Esophagus (tissue), 2 donors: ENCODE measurements around the gene LEO1. TPM values are rescaled to one million over a fixed set of nuclear protein-coding genes. Genes with fewer than 3 reads are reported as not detected.

Experiments
- H3K27ac ChIP-seq, 2 donors: one replicate each; pipeline ENCODE4 v1.5.1; 2013; ENCODE audit warnings: low read depth in 2 of 2, mild to moderate bottlenecking in 2 of 2, inconsistent platforms in 1 of 2, low read length in 1 of 2, moderate library complexity in 1 of 2
- H3K27me3 ChIP-seq, 2 donors: one replicate each; pipeline ENCODE4 v1.6.1; 2013; ENCODE audit warnings: low read length in 2 of 2, control low read depth in 1 of 2, mild to moderate bottlenecking in 1 of 2; ENCODE audit not compliant: insufficient read depth in 2 of 2, control insufficient read depth in 1 of 2
- H3K36me3 ChIP-seq, 2 donors: one replicate each; pipeline ENCODE4 v1.6.1; 2013; ENCODE audit warnings: low read length in 1 of 2; ENCODE audit not compliant: control insufficient read depth in 2 of 2, insufficient read depth in 2 of 2
- H3K4me1 ChIP-seq, 2 donors: one replicate each; pipeline ENCODE4 v1.6.1; 2013; ENCODE audit warnings: low read length in 1 of 2; ENCODE audit not compliant: control insufficient read depth in 2 of 2, insufficient read depth in 2 of 2
- H3K4me3 ChIP-seq, 2 donors: one replicate each; pipeline ENCODE4 v1.5.1; 2013; ENCODE audit warnings: low read length in 2 of 2, mild to moderate bottlenecking in 2 of 2, low read depth in 1 of 2, moderate library complexity in 1 of 2
- H3K9me3 ChIP-seq, 2 donors: one replicate each; pipeline ENCODE4 v1.6.1; 2013; ENCODE audit warnings: mild to moderate bottlenecking in 2 of 2, low read depth in 1 of 2, low read length in 1 of 2, moderate library complexity in 1 of 2; ENCODE audit not compliant: control insufficient read depth in 2 of 2, insufficient read depth in 1 of 2
- WGBS, 2 donors: extraction: QIAGEN DNeasy Blood & Tissue Kit; methylation state at CpG; one replicate each; pipeline ENCODE4 v1.1.7; 2013; 5-methylcytosine and 5-hydroxymethylcytosine counted together
- polyA plus RNA-seq, 2 donors: library from polyadenylated mRNA; stranded (reverse); fragments of 200-250 nt; gene quantifications; one replicate each; pipeline ENCODE4 v1.2.3, GENCODE V29; 2013
- donor health status: healthy with polysubstance abuse.
- donor health status: Bipolar disorder and iron deficiency.

Gene LEO1
- polyA plus RNA-seq, 2 donors: 9.5 to 19.6 TPM

GRCh38 chr15:52013151-52013791 lies 41.7 kb upstream of the LEO1 start:
- Histone ChIP-seq H3K4me1 (no peaks in the 10 kb centered on the region), H3K27me3 (no peaks in the 10 kb centered on the region), H3K36me3 (no peaks in the 10 kb centered on the region), H3K4me3 (no peak overlapping the region), H3K9me3 (no peaks in the 10 kb centered on the region), H3K27ac (no peak overlapping the region)
- WGBS, 2 donors: 76 to 79% methylated on average over 3 of the region's 3 CpGs

GRCh38 chr15:52012210-52012609 lies 40.6 kb upstream of the LEO1 start:
- H3K27me3 ChIP-seq: no peaks in the 10 kb centered on the region
- WGBS, 2 donors: 34 to 50% methylated on average over 2 of the region's 2 CpGs
- H3K27ac ChIP-seq: peak overlapping the region; percentile 58 to 78

GRCh38 chr15:52011711-52012144 lies 40.1 kb upstream of the LEO1 start:
- no peaks in the 10 kb centered on the region for H3K4me1 ChIP-seq
- H3K36me3 ChIP-seq: no peaks in the 10 kb centered on the region
- no peaks in the 10 kb centered on the region for H3K27me3 ChIP-seq
- no peak overlapping the region for H3K4me3 ChIP-seq
- H3K9me3 ChIP-seq: no peaks in the 10 kb centered on the region
- H3K27ac ChIP-seq: peak overlapping the region; percentile 72 to 78
- WGBS, 2 donors: 23 to 42% methylated on average over 3 of the region's 3 CpGs

More at GRCh38 chr15:52012210-52012609, 40.6 kb upstream of the LEO1 start:
- no peak overlapping the region for H3K4me3 ChIP-seq
- no peaks in the 10 kb centered on the region for H3K9me3 ChIP-seq
- H3K36me3 ChIP-seq: no peaks in the 10 kb centered on the region
- no peaks in the 10 kb centered on the region for H3K4me1 ChIP-seq

- no peaks in the 10 kb centered on the region for H3K4me1 ChIP-seq
- H3K4me3 ChIP-seq: no peak overlapping the region
- H3K27ac ChIP-seq: peak overlapping the region; percentile 78 to 91
- no peaks in the 10 kb centered on the region for H3K36me3 ChIP-seq
- H3K9me3 ChIP-seq: no peaks in the 10 kb centered on the region
- WGBS, 2 donors: 57 to 64% methylated on average over 14 of the region's 14 CpGs
- no peaks in the 10 kb centered on the region for H3K27me3 ChIP-seq
Observed at GRCh38 chr15:52010633-52011595, 39.3 kb upstream of the LEO1 start.

DNA sequence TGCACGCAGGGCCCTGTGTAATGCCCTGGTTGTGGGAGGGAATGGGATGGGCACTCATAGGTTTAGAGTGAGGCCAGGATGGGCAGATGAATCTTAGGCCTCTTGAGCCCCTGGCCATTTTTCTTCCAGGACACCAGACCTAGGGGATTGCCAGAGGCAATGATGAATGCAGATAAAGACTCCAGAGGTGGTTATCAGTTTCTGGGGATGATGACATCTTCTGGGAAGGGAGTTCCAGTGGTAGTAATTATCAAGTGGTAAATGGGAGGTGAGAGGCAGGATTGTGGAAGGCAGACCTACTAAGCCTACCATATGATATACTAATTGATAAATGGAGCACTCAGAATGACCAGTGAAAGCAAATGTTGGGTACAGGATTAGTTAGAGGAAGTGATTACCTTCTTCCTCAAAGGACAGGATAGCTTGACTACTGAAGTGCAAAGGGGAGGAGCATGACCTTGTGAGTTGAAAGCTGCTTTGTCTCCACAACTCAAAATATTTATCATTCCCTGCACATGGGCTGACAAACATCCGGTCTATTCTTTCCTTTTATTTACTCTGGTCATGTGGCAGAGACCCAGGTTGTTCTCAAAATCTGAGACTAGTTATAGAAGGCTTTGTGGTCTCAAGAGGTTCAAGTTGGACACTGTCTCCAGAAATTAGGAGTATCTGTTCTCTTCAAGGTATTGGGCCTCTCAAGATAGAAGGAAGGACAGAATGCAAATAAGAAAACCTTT lies 37.3 kb upstream of the LEO1 start:
- H3K36me3 ChIP-seq: no peaks in the 10 kb centered on the region
- WGBS, 2 donors: 62 to 78% methylated on average over 2 of the region's 2 CpGs
- no peak overlapping the region for H3K4me3 ChIP-seq
- H3K27ac ChIP-seq: peak overlapping the region in 1 of 2 donors; percentile 24
- H3K27me3 ChIP-seq: no peaks in the 10 kb centered on the region
- no peaks in the 10 kb centered on the region for H3K9me3 ChIP-seq
- no peaks in the 10 kb centered on the region for H3K4me1 ChIP-seq

GRCh38 chr15:52008359-52008697 lies 36.8 kb upstream of the LEO1 start:
- WGBS, 2 donors: 89 to 93% methylated on average over 5 of the region's 5 CpGs
- no peaks in the 10 kb centered on the region for H3K9me3 ChIP-seq
- H3K4me3 ChIP-seq: no peak overlapping the region
- no peaks in the 10 kb centered on the region for H3K4me1 ChIP-seq
- H3K36me3 ChIP-seq: no peaks in the 10 kb centered on the region
- peak overlapping the region in 1 of 2 donors; percentile 24 for H3K27ac ChIP-seq
- H3K27me3 ChIP-seq: no peaks in the 10 kb centered on the region

GRCh38 chr15:52006702-52007340 lies 35.2 kb upstream of the LEO1 start:
- Histone ChIP-seq H3K4me3 (no peak overlapping the region), H3K4me1 (no peaks in the 10 kb centered on the region), H3K9me3 (no peaks in the 10 kb centered on the region), H3K36me3 (no peaks in the 10 kb centered on the region), H3K27me3 (no peaks in the 10 kb centered on the region), H3K27ac (peak overlapping the region; percentile 51 to 55)
- 69 to 72% methylated on average over 3 of the region's 3 CpGs for WGBS, 2 donors

GRCh38 chr15:52005748-52006701 lies 34.4 kb upstream of the LEO1 start:
- H3K27me3 ChIP-seq: no peaks in the 10 kb centered on the region
- no peaks in the 10 kb centered on the region for H3K36me3 ChIP-seq
- no peaks in the 10 kb centered on the region for H3K9me3 ChIP-seq
- H3K4me3 ChIP-seq: no peak overlapping the region
- H3K4me1 ChIP-seq: no peaks in the 10 kb centered on the region
- H3K27ac ChIP-seq: peak overlapping the region; percentile 22 to 51
- WGBS, 2 donors: 56 to 62% methylated on average over 5 of the region's 5 CpGs
